Panc1 (cell line): Measurements from ENCODE around the gene P2RY2. TPM values are rescaled to one million over a fixed set of nuclear protein-coding genes. Genes with fewer than 3 reads are reported as not detected.

Experiments used
- ATAC-seq: fragments of 200-7000 bp; cut with Tn5 transposase; 2 replicates; pipeline ENCODE4 v1.9.1; 2020; ENCODE audit warnings: mild to moderate bottlenecking, moderate library complexity
- BruUV-seq: library from RNA; stranded (reverse); fragments of 400-500 nt; replicated peaks from 2 replicates; lab custom pipeline; 2021; lab: Mats Ljungman, UMichigan
- CTCF ChIA-PET: fragments of 300-600 bp; sonication (Branson Sonifier 250); formaldehyde crosslinking; loops from one replicate; lab custom pipeline; 2022; ENCODE audit warnings: antibody characterized with exemption; lab: Charles Lee
- POLR2A ChIA-PET: fragments of 300-600 bp; sonication (Branson Sonifier 250); formaldehyde crosslinking; loops from one replicate; lab custom pipeline; 2022; ENCODE audit warnings: antibody characterized with exemption; lab: Charles Lee
- DNase-seq: peaks from one replicate; pipeline ENCODE4 v3.0.0-alpha.2; 2010; ENCODE audit warnings: low read depth, low spot score
- H3K27ac ChIP-seq: 2 replicates; pipeline ENCODE4 v1.5.1; 2011; ENCODE audit warnings: mild to moderate bottlenecking, low read length, inconsistent platforms
- H3K27me3 ChIP-seq: fragments of 200-500 bp; sonication (Bioruptor generic); 2 replicates; pipeline ENCODE4 v1.6.0; 2014; ENCODE audit warnings: low read length, inconsistent platforms; ENCODE audit not compliant: control insufficient read depth, insufficient read depth
- H3K36me3 ChIP-seq: fragments of 200-500 bp; sonication (Bioruptor generic); 2 replicates; pipeline ENCODE4 v1.5.1; 2014; ENCODE audit warnings: inconsistent platforms, mild to moderate bottlenecking, low read length, moderate library complexity; ENCODE audit not compliant: control insufficient read depth, insufficient read depth
- H3K4me1 ChIP-seq: 2 replicates; pipeline ENCODE4 v1.5.1; 2011; ENCODE audit warnings: inconsistent platforms, mild to moderate bottlenecking, low read length, moderate library complexity; ENCODE audit not compliant: control insufficient read depth, insufficient read depth
- H3K4me3 ChIP-seq, 2 experiments: 2 replicates each; pipeline ENCODE4 v1.5.1; 2011 to 2012; ENCODE audit warnings: low read depth in 2 of 2, low read length in 2 of 2, mild to moderate bottlenecking in 2 of 2, inconsistent platforms in 1 of 2, moderate library complexity in 1 of 2
- H3K9me3 ChIP-seq: fragments of 200-500 bp; sonication (Bioruptor generic); 2 replicates; pipeline ENCODE4 v1.5.1; 2014; ENCODE audit warnings: low read depth, mild to moderate bottlenecking, inconsistent platforms, low read length, moderate library complexity; ENCODE audit not compliant: control insufficient read depth, insufficient read depth
- CTCF ChIP-seq: fragments of 450-650 bp; IDR thresholded peaks from 2 replicates; pipeline ENCODE4 v1.5.1; 2017; ENCODE audit warnings: mild to moderate bottlenecking
- POLR2AphosphoS5 ChIP-seq: IDR thresholded peaks from 2 replicates; pipeline ENCODE4 v1.6.1; 2012; ENCODE audit warnings: mild to moderate bottlenecking, low read depth, low read length, moderate library complexity
- REST ChIP-seq, 2 experiments: IDR thresholded peaks; 2 replicates each; pipeline ENCODE4 v1.6.1; 2011 to 2012; ENCODE audit warnings: low read depth in 2 of 2, control low read depth in 1 of 2, low read length in 1 of 2, mild to moderate bottlenecking in 1 of 2, moderate library complexity in 1 of 2; ENCODE audit not compliant: insufficient read depth in 1 of 2
- SIN3A ChIP-seq: IDR thresholded peaks from 2 replicates; pipeline ENCODE4 v1.6.1; 2012; ENCODE audit warnings: low read depth, mild to moderate bottlenecking, low read length, moderate library complexity, borderline replicate concordance; ENCODE audit not compliant: insufficient read depth
- TCF7L2 ChIP-seq: IDR thresholded peaks from 2 replicates; pipeline ENCODE4 v1.6.1; 2011; ENCODE audit warnings: mild to moderate bottlenecking, low read depth, low read length, inconsistent platforms
- in situ Hi-C: cut with HindIII; loops from 2 replicates; pipeline ENCODE4 v1.10.0; 2016; ENCODE audit warnings: low sequenced_read_pairs, low pct_unique_long_range_greater_than_20kb
- intact Hi-C: fragments of 100-400 bp; cut with micrococcal nuclease; formaldehyde crosslinking; loops from one replicate; pipeline ENCODE4 v1.10.0; 2022; ENCODE audit not compliant: unreplicated experiment
- total RNA-seq: library from RNA; stranded (reverse); gene quantifications from one replicate; pipeline ENCODE4 v1.2.1, GENCODE V29; 2021; ENCODE audit not compliant: unreplicated experiment

P2RY2 gene
- total RNA-seq, 1 experiment from 2014 or later, result 2.4 TPM

- H3K27me3 ChIP-seq, result no peaks in the 10 kb centered on the region
- no peak overlapping the region for H3K27ac ChIP-seq
- TF ChIP-seq TCF7L2 (no peak), CTCF (no peak), SIN3A (no peak), POLR2AphosphoS5 (no peak), REST (IDR thresholded peaks at IDR 0.05; ENCODE audit: insufficient read depth in 1 of 2, low read depth in 2 of 2, low read length in 1 of 2) (no peak)
- no peaks in the 10 kb centered on the region for H3K9me3 ChIP-seq
- no peak overlapping the region for H3K4me3 ChIP-seq
- ChIA-PET CTCF (interaction anchor here (0.6 to 1.6 kb wide), 6 partner anchors 23 to 99 kb away, joined by 3 to 6 read pairs (median 4); no protein-coding TSS in a partner anchor), POLR2A (interaction anchor here (0.5 to 0.7 kb wide), 2 partner anchors 71 to 582 kb away, joined by 3 to 6 read pairs; no protein-coding TSS in a partner anchor)
- no peaks in the 10 kb centered on the region for H3K36me3 ChIP-seq
- BruUV-seq, result no TSS peak
- ATAC-seq (peak; percentile 11; the same call in 1 of the 2 replicates), DNase-seq (no peak)
- H3K4me1 ChIP-seq, result no peaks in the 10 kb centered on the region
- intact Hi-C loops (no loop called here), in situ Hi-C loops (no loop called here)
These were observed 18.2 kb downstream of the P2RY2 start for GRCh38 chr11:73236205-73236765.

DNA sequence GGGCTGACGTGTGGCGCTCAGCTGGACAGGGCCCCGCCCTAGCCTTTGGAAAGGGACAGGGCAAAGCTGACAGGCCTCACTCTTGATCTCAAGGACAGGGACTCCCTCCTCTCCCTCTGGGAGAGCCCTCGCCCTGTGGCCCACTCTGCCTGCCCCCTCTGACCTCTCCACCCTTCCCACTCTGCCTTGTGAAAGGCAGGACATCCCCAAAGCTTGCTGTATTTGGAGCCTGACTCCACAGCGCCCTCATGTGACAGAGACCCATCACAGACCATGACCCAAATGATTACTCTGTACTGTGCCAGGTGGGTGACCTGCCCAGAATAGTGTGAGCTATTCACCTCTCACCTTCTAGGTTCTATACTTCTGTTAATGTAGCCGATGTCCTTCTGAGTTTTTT lies 18.8 kb downstream of the P2RY2 start:
- H3K4me1 ChIP-seq, result no peaks in the 10 kb centered on the region
- intact Hi-C loops, result no loop called here
- TF ChIP-seq REST (IDR thresholded peaks at IDR 0.05; ENCODE audit: insufficient read depth in 1 of 2, low read depth in 2 of 2, low read length in 1 of 2) (no peak), CTCF (no peak; the same call in 1 of the 2 replicates), TCF7L2 (no peak), SIN3A (no peak), POLR2AphosphoS5 (no peak)
- BruUV-seq, result no TSS peak
- no peaks in the 10 kb centered on the region for H3K9me3 ChIP-seq
- POLR2A ChIA-PET, result interaction anchor here (0.7 kb wide), 1 partner anchor 583 kb away, joined by 3 read pairs; no protein-coding TSS in a partner anchor
- H3K27me3 ChIP-seq, result no peaks in the 10 kb centered on the region
- CTCF ChIA-PET, result interaction anchor here (0.6 to 1.6 kb wide), 5 partner anchors 24 to 99 kb away, joined by 3 to 6 read pairs (median 4); no protein-coding TSS in a partner anchor
- in situ Hi-C loops, result no loop called here
- H3K4me3 ChIP-seq, result no peak overlapping the region
- H3K27ac ChIP-seq, result no peak overlapping the region
- DNase-seq (peak; percentile 41), ATAC-seq (0 out of 2 replicates have a peak, but pooled peaks have one; percentile 43)
- H3K36me3 ChIP-seq, result no peaks in the 10 kb centered on the region
